ENCODE results near the gene RHOT2. TPM values are rescaled to one million over a fixed set of nuclear protein-coding genes. Genes with fewer than 3 reads are reported as not detected.

Gene RHOT2
- total and polyA plus RNA-seq, 2 of the 8 experiments (the other 6 are each of a cell fraction or from before 2014, with no cell fraction given): 149 to 194 TPM

DNA sequence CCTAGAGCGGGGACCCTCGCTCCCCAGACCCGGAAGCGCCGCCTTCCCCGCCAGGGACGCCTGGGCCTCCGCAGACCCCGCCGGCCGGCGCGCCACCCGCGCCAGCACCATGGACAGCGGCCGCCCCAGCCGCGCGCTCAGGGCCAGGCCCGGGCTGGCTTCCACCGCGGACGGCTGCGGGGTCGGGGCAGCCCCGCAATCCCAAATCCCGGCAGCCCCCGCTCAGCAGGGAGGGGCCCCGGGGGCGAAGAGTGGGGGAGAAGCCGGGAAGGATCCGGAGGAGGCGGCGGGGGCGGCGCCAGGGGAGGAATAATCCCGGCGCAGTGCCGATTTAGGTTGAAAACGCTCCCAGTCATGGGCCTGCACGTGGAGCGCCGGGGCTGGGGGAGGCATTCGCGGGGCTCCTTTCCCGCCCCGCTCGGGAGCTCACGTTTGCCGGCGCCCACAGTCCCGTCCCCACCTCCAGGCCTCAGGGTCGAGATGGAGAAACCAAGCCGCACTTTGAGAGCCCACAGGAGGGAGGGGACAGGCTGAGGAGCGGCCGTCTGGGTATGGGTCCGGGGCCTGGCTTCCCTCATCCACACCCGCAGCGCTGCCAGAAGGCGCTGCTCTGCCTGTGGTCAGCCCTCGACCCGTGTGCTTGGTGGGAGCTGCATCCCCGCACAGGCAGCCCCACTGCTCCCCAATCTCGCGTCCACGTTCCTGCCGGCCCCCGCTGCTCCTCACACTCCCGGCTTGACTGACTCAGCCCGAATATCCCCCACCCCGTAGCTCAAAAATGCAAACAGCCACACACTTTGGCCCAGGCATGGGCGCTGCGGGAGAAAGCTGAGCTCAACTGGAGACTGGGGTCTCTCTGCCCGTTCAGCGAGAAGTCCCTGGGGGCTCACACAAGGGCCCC is 33.0 kb downstream of the RHOT2 start:
- Histone ChIP-seq H4K20me1 (replicated peaks in 1 of 2; ENCODE audit: control insufficient read depth in 1 of 2, insufficient read depth in 2 of 2, low read length in 2 of 2) (peaks cover 6 to 26% of the 10 kb centered on the region in 2 experiments), H4K5ac (ENCODE audit: insufficient read length, low read depth, low read length) (no peak overlapping the region), H2BK20ac (ENCODE audit: low read length) (no peak overlapping the region), H3K23me2 (ENCODE audit: low read depth, low read length) (peaks cover 3% of the 10 kb centered on the region; the same call in 1 of the 2 replicates), H2AFZ (ENCODE audit: low read length) (no peak overlapping the region), H2BK5ac (ENCODE audit: low read depth, low read length) (no peak overlapping the region), H3K56ac (replicated peaks; ENCODE audit: insufficient read length, low read depth, low read length) (no peak overlapping the region), H3K4ac (replicated peaks; ENCODE audit: insufficient read length, low read depth, low read length) (no peak overlapping the region), H2BK120ac (replicated peaks; ENCODE audit: low read depth, low read length) (no peak overlapping the region), H2AK5ac (ENCODE audit: low read depth, low read length) (no peak overlapping the region), H3K36me3 (ENCODE audit: control insufficient read depth in 2 of 4, insufficient read depth in 4 of 4, low read length in 3 of 4) (no peaks in the 10 kb centered on the region), H3K4me1 (replicated peaks in 1 of 4; ENCODE audit: control insufficient read depth in 3 of 4, insufficient read depth in 4 of 4, low read length in 3 of 4) (peaks cover 0 to 6% (median 1%) of the 10 kb centered on the region in 4 experiments; a peak in 3 of 7 replicates), H3K18ac (ENCODE audit: extremely low read depth, low read length) (no peak overlapping the region), H3K23ac (ENCODE audit: insufficient read length) (no peak overlapping the region), H3K79me2 (ENCODE audit: control insufficient read depth in 1 of 2, insufficient read depth in 2 of 2, low read length in 2 of 2) (no peaks in the 10 kb centered on the region), H3K9ac (replicated peaks in 1 of 4; ENCODE audit: extremely low read depth in 1 of 4, low read depth in 3 of 4, low read length in 3 of 4) (no peak overlapping the region; a peak in 1 of 7 replicates), H3K14ac (ENCODE audit: insufficient read length) (no peak overlapping the region), H4K8ac (ENCODE audit: extremely low read depth, insufficient read depth, low read length) (no peak overlapping the region), H3K27me3 (replicated peaks in 1 of 4; ENCODE audit: control insufficient read depth in 3 of 4, extremely low read depth in 1 of 4, insufficient read depth in 3 of 4, low read length in 3 of 4) (peaks cover 45 to 80% (median 72%) of the 10 kb centered on the region in 4 experiments), H3K4me2 (ENCODE audit: insufficient read depth in 1 of 2, low read depth in 2 of 2, low read length in 2 of 2) (peak overlapping the region; percentile 33 to 45; a peak in 3 of 4 replicates), H3K79me1 (ENCODE audit: low read depth, low read length) (no peaks in the 10 kb centered on the region), H2BK12ac (ENCODE audit: low read depth, low read length) (no peak overlapping the region), H3K9me3 (ENCODE audit: insufficient read depth in 2 of 2, low read depth in 1 of 2, low read length in 1 of 2) (no peaks in the 10 kb centered on the region), H4K91ac (replicated peaks; ENCODE audit: insufficient read length, low read length) (no peak overlapping the region), H3K4me3 (ENCODE audit: extremely low read depth in 1 of 4, insufficient read depth in 2 of 4, low read depth in 3 of 4, low read length in 4 of 4) (peak overlapping the region in 1 of 4 experiments; percentile 33; a peak in 2 of 8 replicates), H2BK15ac (ENCODE audit: low read length) (no peak overlapping the region), H3K27ac (ENCODE audit: low read depth, low read length) (no peak overlapping the region)
- WGBS, 2 experiments (ENCODE audit: extremely low coverage in 1 of 2, insufficient coverage in 1 of 2, insufficient read length in 1 of 2, insufficient replicate concordance in 2 of 2, low coverage in 1 of 2, low lambda C conversion rate in 2 of 2, missing lambda C conversion rate in 1 of 2): 20% methylated on average over 44 of the region's 76 CpGs; no CpG with 5 or more reads in 1 of the 2 experiments
- ChIA-PET CTCF (ENCODE audit: partially characterized antibody) (interaction anchor here (0.9 to 33.4 kb wide), 4 partner anchors 12 to 35 kb away, joined by 4 to 977 read pairs (median 30); partner anchors contain the start of genes ANTKMT, CCDC78, CIAO3 and HAGHL), POLR2A (ENCODE audit: partially characterized antibody) (interaction anchor here (1.5 to 4.5 kb wide), 3 partner anchors 11 to 21 kb away, joined by 6 to 30 read pairs (median 12); partner anchors contain the start of genes ANTKMT and WDR24)
- DNase-seq (ENCODE audit: low read depth in 1 of 2, low spot score in 2 of 2) (peak in 1 of 2 experiments; percentile 92), FAIRE-seq (no peak)
- TF ChIP-seq CTBP2 (IDR thresholded peaks at IDR 0.05; ENCODE audit: borderline replicate concordance, insufficient read depth, insufficient read length, low read length): no peak
- TF ChIP-seq RAD21 (IDR thresholded peaks at IDR 0.05 in 1 of 2, conservative IDR thresholded peaks at IDR 0.05 in 1 of 2; ENCODE audit: low read depth in 2 of 2, low read length in 2 of 2): peak in 1 of 2 experiments; percentile 1; a peak in 1 of 4 replicates
- peak; percentile 82; the same call in 1 of the 2 replicates for TF ChIP-seq GABPA (IDR thresholded peaks at IDR 0.05; ENCODE audit: borderline replicate concordance, insufficient read depth, low read length)
- TF ChIP-seq SIN3A (conservative IDR thresholded peaks at IDR 0.05 in 1 of 2, IDR thresholded peaks at IDR 0.05 in 1 of 2; ENCODE audit: low read depth in 1 of 2, low read length in 2 of 2): peak; percentile 95
- TF ChIP-seq, protein P1, sequence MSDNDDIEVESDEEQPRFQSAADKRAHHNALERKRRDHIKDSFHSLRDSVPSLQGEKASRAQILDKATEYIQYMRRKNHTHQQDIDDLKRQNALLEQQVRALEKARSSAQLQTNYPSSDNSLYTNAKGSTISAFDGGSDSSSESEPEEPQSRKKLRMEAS (IDR thresholded peaks at IDR 0.05): peak; percentile 67
- TF ChIP-seq, protein P2, sequence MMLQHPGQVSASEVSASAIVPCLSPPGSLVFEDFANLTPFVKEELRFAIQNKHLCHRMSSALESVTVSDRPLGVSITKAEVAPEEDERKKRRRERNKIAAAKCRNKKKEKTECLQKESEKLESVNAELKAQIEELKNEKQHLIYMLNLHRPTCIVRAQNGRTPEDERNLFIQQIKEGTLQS (IDR thresholded peaks at IDR 0.05; ENCODE audit: insufficient read depth, low read depth, low read length): no peak
- no peak for TF ChIP-seq POLR2A (IDR thresholded peaks at IDR 0.05; ENCODE audit: control extremely low read depth in 1 of 2, low read depth in 2 of 2, low read length in 2 of 2)
- TF ChIP-seq EZH2 (IDR thresholded peaks at IDR 0.05; ENCODE audit: low read depth, low read length, severe bottlenecking): peak; percentile 56

Data from H1 (cell line).